ENCODE measurements around the gene CELSR1.

DNA sequence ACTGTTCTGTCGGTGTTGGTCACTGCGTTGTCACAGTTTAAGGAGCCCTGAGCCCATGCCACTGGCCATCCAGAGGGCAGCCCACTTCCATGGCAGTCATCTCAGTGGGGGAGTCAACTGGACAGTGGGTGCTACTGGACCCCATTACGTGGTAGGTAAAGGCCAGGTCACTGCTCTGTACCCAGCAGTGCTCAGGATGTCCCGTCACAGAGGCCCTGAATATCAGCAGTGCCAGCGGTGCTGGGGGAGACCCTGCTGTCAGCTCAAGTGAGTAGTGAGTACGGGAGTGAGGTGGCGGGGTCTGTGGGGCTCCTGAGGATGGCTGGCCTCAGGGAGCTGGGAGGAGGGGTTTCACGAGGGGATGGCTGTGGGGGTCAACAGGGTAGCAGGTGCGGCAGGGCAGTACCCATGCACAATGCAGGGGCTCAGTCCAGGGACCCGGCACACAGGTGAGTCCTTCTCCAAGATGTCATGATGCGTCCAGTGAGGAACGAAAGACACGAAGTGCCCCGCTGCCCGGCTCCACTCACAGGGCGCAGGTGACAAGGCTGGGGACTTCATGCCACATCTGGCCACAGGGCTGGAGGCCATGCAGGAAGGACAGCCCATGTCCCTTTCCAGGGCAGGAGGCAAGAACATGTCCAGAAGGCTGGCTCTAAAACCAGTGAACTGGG, 27.9 kb downstream of the CELSR1 start:
- TF ChIP-seq, protein P1, sequence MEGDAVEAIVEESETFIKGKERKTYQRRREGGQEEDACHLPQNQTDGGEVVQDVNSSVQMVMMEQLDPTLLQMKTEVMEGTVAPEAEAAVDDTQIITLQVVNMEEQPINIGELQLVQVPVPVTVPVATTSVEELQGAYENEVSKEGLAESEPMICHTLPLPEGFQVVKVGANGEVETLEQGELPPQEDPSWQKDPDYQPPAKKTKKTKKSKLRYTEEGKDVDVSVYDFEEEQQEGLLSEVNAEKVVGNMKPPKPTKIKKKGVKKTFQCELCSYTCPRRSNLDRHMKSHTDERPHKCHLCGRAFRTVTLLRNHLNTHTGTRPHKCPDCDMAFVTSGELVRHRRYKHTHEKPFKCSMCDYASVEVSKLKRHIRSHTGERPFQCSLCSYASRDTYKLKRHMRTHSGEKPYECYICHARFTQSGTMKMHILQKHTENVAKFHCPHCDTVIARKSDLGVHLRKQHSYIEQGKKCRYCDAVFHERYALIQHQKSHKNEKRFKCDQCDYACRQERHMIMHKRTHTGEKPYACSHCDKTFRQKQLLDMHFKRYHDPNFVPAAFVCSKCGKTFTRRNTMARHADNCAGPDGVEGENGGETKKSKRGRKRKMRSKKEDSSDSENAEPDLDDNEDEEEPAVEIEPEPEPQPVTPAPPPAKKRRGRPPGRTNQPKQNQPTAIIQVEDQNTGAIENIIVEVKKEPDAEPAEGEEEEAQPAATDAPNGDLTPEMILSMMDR (IDR thresholded peaks at IDR 0.05; ENCODE audit: insufficient read depth, low read length): no peak
- TF ChIP-seq POLR2AphosphoS5 (IDR thresholded peaks at IDR 0.05; ENCODE audit: low read depth) (no peak), GABPA (IDR thresholded peaks at IDR 0.05; ENCODE audit: low read depth) (no peak)
